ENCODE results near the gene UBAC2.

GRCh38 chr13:99389520-99390304, 189.1 kb downstream of the UBAC2 start:
- TF ChIP-seq REST (IDR thresholded peaks at IDR 0.05), result no peak
- no peak for TF ChIP-seq CTCF (IDR thresholded peaks at IDR 0.05; ENCODE audit: low read depth, low read length, missing input control)
- TF ChIP-seq FOXA1 (IDR thresholded peaks at IDR 0.05), result no peak
